Kidney capillary endothelial cell (primary cell): ENCODE measurements around the gene OAT.
"Not testable (repeated sequence)": the region's sequence is repeated elsewhere in the genome, so short reads cannot be mapped to it uniquely, and the experiment has no call there.

ENCODE experiments used
- DNase-seq: peaks from one replicate; pipeline ENCODE4 v3.0.0-alpha.2; 2018; ENCODE audit warnings: low spot score

Gene OAT

GRCh38 chr10:124378881-124379471 is 39.7 kb downstream of the OAT start:
- DNase-seq: no peak

- DNase-seq: no peak
Measured at GRCh38 chr10:124378271-124378670, 40.5 kb downstream of the OAT start.

GRCh38 chr10:124377101-124377500 is 41.6 kb downstream of the OAT start:
- DNase-seq: no peak

- no peak for DNase-seq
Measured at GRCh38 chr10:124376411-124376810, 42.3 kb downstream of the OAT start.

GRCh38 chr10:124375691-124376090 is 43.0 kb downstream of the OAT start:
- no peak for DNase-seq

GRCh38 chr10:124375353-124375614 is 43.4 kb downstream of the OAT start:
- no peak for DNase-seq

GRCh38 chr10:124374535-124375352 is 44.0 kb downstream of the OAT start:
- no peak for DNase-seq

GRCh38 chr10:124372899-124373298 is 45.8 kb downstream of the OAT start:
- no peak for DNase-seq

GRCh38 chr10:124370426-124370825 is 48.3 kb downstream of the OAT start:
- DNase-seq: no peak

- DNase-seq: no peak
Measured at GRCh38 chr10:124369986-124370385, 48.7 kb downstream of the OAT start.

- not testable (repeated sequence) for DNase-seq
Measured at GRCh38 chr10:124369533-124369932, 49.2 kb downstream of the OAT start.

GRCh38 chr10:124369066-124369465 is 49.7 kb downstream of the OAT start:
- no peak for DNase-seq

- DNase-seq: no peak
Measured at GRCh38 chr10:124367936-124368335, 50.8 kb downstream of the OAT start.

GRCh38 chr10:124367414-124367813 is 51.3 kb downstream of the OAT start:
- no peak for DNase-seq

GRCh38 chr10:124366825-124367224 is 51.9 kb downstream of the OAT start:
- no peak for DNase-seq

- DNase-seq: no peak
Measured at GRCh38 chr10:124366343-124366742, 52.4 kb downstream of the OAT start.

GRCh38 chr10:124364674-124365073 is 54.0 kb downstream of the OAT start:
- DNase-seq: no peak

GRCh38 chr10:124362568-124362967 is 56.2 kb downstream of the OAT start:
- DNase-seq: no peak

- DNase-seq: no peak
Measured at GRCh38 chr10:124359336-124359832, 59.3 kb downstream of the OAT start.

- no peak for DNase-seq
Measured at GRCh38 chr10:124357561-124357885, 61.2 kb downstream of the OAT start.

GRCh38 chr10:124356701-124357560 is 61.8 kb downstream of the OAT start:
- no peak for DNase-seq

GRCh38 chr10:124354411-124355382 is 64.0 kb downstream of the OAT start:
- DNase-seq: peak; percentile 27
